Gastroesophageal sphincter (tissue), 4 donors: Measurements from ENCODE around the gene TMEM117. TPM values are rescaled to one million over a fixed set of nuclear protein-coding genes. Genes with fewer than 3 reads are reported as not detected.

Experiments used
- ATAC-seq: fragments of 150-250 bp; one replicate; pipeline ENCODE4 v1.9.1; 2016; ENCODE audit warnings: mild to moderate bottlenecking, moderate library complexity
- H3K27ac ChIP-seq, 4 donors: fragments of 200-600 bp; sonication (generic) in 3 of 4; 1 replicate in 3 of 4; 2 replicates in 1 of 4; pipeline ENCODE4 v1.5.1; 2016 to 2019
- H3K27me3 ChIP-seq: fragments of 200-600 bp; sonication (generic); one replicate; pipeline ENCODE4 v1.5.1; 2019
- H3K36me3 ChIP-seq, 2 donors: fragments of 200-600 bp; sonication (generic); one replicate each; pipeline ENCODE4 v1.5.1; 2019; ENCODE audit warnings: control low read depth in 1 of 2
- H3K4me1 ChIP-seq, 3 donors: fragments of 200-600 bp; sonication (generic); 1 replicate in 2 of 3; 2 replicates in 1 of 3; pipeline ENCODE4 v1.5.1; 2016 to 2019; ENCODE audit warnings: control low read depth in 2 of 3
- H3K4me3 ChIP-seq, 2 donors: fragments of 200-600 bp; sonication (generic); one replicate each; pipeline ENCODE4 v1.5.1; 2019; ENCODE audit warnings: mild to moderate bottlenecking in 1 of 2, moderate library complexity in 1 of 2
- H3K9me3 ChIP-seq, 3 donors: fragments of 200-600 bp; sonication (generic); one replicate each; pipeline ENCODE4 v1.5.1; 2017 to 2019; ENCODE audit warnings: control low read depth in 2 of 3
- CTCF ChIP-seq, 4 experiments: fragments of 200-600 bp in 2 of 4; fragments of 450-650 bp in 2 of 4; sonication (generic) in 1 of 4; IDR thresholded peaks; one replicate each; pipeline ENCODE4 v1.5.1; 2017 to 2019; ENCODE audit warnings: antibody characterized with exemption in 4 of 4, mild to moderate bottlenecking in 2 of 4, moderate library complexity in 2 of 4
- EP300 ChIP-seq: sonication (generic); formaldehyde crosslinking; IDR thresholded peaks from one replicate; pipeline ENCODE4 v1.6.1; 2017; ENCODE audit warnings: antibody characterized with exemption, mild to moderate bottlenecking
- POLR2A ChIP-seq, 2 donors: fragments of 450-650 bp; IDR thresholded peaks; one replicate each; pipeline ENCODE4 v1.6.1; 2017; ENCODE audit warnings: antibody characterized with exemption in 2 of 2, mild to moderate bottlenecking in 2 of 2, moderate library complexity in 1 of 2
- POLR2AphosphoS5 ChIP-seq: sonication (generic); formaldehyde crosslinking; IDR thresholded peaks from one replicate; pipeline ENCODE4 v1.6.1; 2017; ENCODE audit warnings: antibody characterized with exemption
- WGBS, 2 donors: methylation state at CpG; one replicate each; pipeline ENCODE4 v1.1.5; 2018; ENCODE audit warnings: low coverage in 1 of 2; 5-methylcytosine and 5-hydroxymethylcytosine counted together
- total RNA-seq, 4 donors: library from RNA; depleted of rRNA; stranded (reverse); fragments of >200 nt; gene quantifications; one replicate each; pipeline ENCODE4 v1.1.0, GENCODE V29; 2016

Gene TMEM117
- total RNA-seq, 4 donors from 2014 or later: 7.8 to 21.5 (median 12.3) TPM

GRCh38 chr12:43930032-43930431, 94.2 kb downstream of the TMEM117 start:
- no peak for ATAC-seq
- no peaks in the 10 kb centered on the region for H3K4me1 ChIP-seq
- no peaks in the 10 kb centered on the region for H3K27me3 ChIP-seq
- peaks cover 0 to 5% of the 10 kb centered on the region in 2 donors for H3K36me3 ChIP-seq
- no peak for TF ChIP-seq EP300
- no peak for TF ChIP-seq POLR2A (IDR thresholded peaks at IDR 0.05)
- no peak for TF ChIP-seq CTCF (IDR thresholded peaks at IDR 0.05)
- TF ChIP-seq POLR2AphosphoS5: no peak
- WGBS, 2 donors: 78 to 79% methylated on average over 1 of the region's 1 CpG
- H3K9me3 ChIP-seq: peaks cover 0 to 13% (median 0%) of the 10 kb centered on the region in 3 donors
- H3K27ac ChIP-seq: no peak overlapping the region
- H3K4me3 ChIP-seq: no peak overlapping the region

- 95 to 96% methylated on average over 2 of the region's 2 CpGs for WGBS, 2 donors
- peaks cover 0 to 5% of the 10 kb centered on the region in 2 donors for H3K36me3 ChIP-seq
- no peak for ATAC-seq
- peaks cover 0 to 13% (median 0%) of the 10 kb centered on the region in 3 donors for H3K9me3 ChIP-seq
- H3K27me3 ChIP-seq: no peaks in the 10 kb centered on the region
- TF ChIP-seq POLR2AphosphoS5: no peak
- no peak for TF ChIP-seq CTCF (IDR thresholded peaks at IDR 0.05)
- no peak for TF ChIP-seq EP300
- TF ChIP-seq POLR2A (IDR thresholded peaks at IDR 0.05): no peak
- H3K27ac ChIP-seq: no peak overlapping the region
- no peaks in the 10 kb centered on the region for H3K4me1 ChIP-seq
- H3K4me3 ChIP-seq: no peak overlapping the region
Observed at GRCh38 chr12:43931187-43931586, 95.3 kb downstream of the TMEM117 start.

- Histone ChIP-seq H3K27ac (no peak overlapping the region), H3K4me1 (no peaks in the 10 kb centered on the region), H3K9me3 (peaks cover 0 to 8% (median 0%) of the 10 kb centered on the region in 3 donors), H3K36me3 (peaks cover 0 to 5% of the 10 kb centered on the region in 2 donors), H3K4me3 (no peak overlapping the region), H3K27me3 (no peaks in the 10 kb centered on the region)
- no peak for ATAC-seq
- TF ChIP-seq POLR2A (IDR thresholded peaks at IDR 0.05): no peak
- TF ChIP-seq POLR2AphosphoS5: no peak
- TF ChIP-seq EP300: no peak
- TF ChIP-seq CTCF (IDR thresholded peaks at IDR 0.05): no peak
- 91 to 93% methylated on average over 1 of the region's 1 CpG for WGBS, 2 donors
Observed at GRCh38 chr12:43935581-43935980, 99.7 kb downstream of the TMEM117 start.

- Histone ChIP-seq H3K4me3 (no peak overlapping the region), H3K4me1 (no peaks in the 10 kb centered on the region), H3K27me3 (no peaks in the 10 kb centered on the region), H3K9me3 (no peaks in the 10 kb centered on the region), H3K27ac (no peak overlapping the region), H3K36me3 (peaks cover 0 to 5% of the 10 kb centered on the region in 2 donors)
- no peak for TF ChIP-seq CTCF (IDR thresholded peaks at IDR 0.05)
- no peak for TF ChIP-seq POLR2AphosphoS5
- TF ChIP-seq POLR2A (IDR thresholded peaks at IDR 0.05): no peak
- TF ChIP-seq EP300: no peak
- ATAC-seq: no peak
- 70 to 81% methylated on average over 2 of the region's 2 CpGs for WGBS, 2 donors
Observed at GRCh38 chr12:43937947-43938346, 102.1 kb downstream of the TMEM117 start.

GRCh38 chr12:43942379-43942778, 106.5 kb downstream of the TMEM117 start:
- 51 to 59% methylated on average over 2 of the region's 2 CpGs for WGBS, 2 donors
- Histone ChIP-seq H3K9me3 (no peaks in the 10 kb centered on the region), H3K4me1 (no peaks in the 10 kb centered on the region), H3K27ac (no peak overlapping the region), H3K4me3 (no peak overlapping the region), H3K27me3 (no peaks in the 10 kb centered on the region), H3K36me3 (peaks cover 0 to 10% of the 10 kb centered on the region in 2 donors)
- no peak for ATAC-seq
- TF ChIP-seq POLR2A (IDR thresholded peaks at IDR 0.05) (no peak), CTCF (IDR thresholded peaks at IDR 0.05) (no peak), POLR2AphosphoS5 (no peak)
